ENCODE measurements around the gene CFAP46. TPM values are rescaled to one million over a fixed set of nuclear protein-coding genes. Genes with fewer than 3 reads are reported as not detected.

The CFAP46 gene
- total and polyA plus RNA-seq, 2 experiments from 2014 or later = 3.1 to 5.4 TPM

- Histone ChIP-seq H3K36me3 (ENCODE audit: insufficient read depth) (no peaks in the 10 kb centered on the region), H3K27me3 (ENCODE audit: insufficient read depth) (no peaks in the 10 kb centered on the region), H4K20me1 (replicated peaks; ENCODE audit: insufficient read depth) (no peaks in the 10 kb centered on the region), H3K9me2 (ENCODE audit: insufficient read depth) (no peaks in the 10 kb centered on the region), H3K4me2 (no peak overlapping the region), H3K79me2 (replicated peaks; ENCODE audit: insufficient read depth) (no peaks in the 10 kb centered on the region), H3K4me3 (no peak overlapping the region), H3K27ac (ENCODE audit: low read depth) (no peak overlapping the region), H2AFZ (no peak overlapping the region), H3K4me1 (ENCODE audit: insufficient read depth) (peaks cover 6% of the 10 kb centered on the region; the same call in 1 of the 2 replicates), H3F3A (replicated peaks; ENCODE audit: low read depth) (no peaks in the 10 kb centered on the region; the same call in 1 of the 2 replicates)
- ATAC-seq = no peak
- Mint-ChIP-seq H3K4me3 (no peak overlapping the region), H3K27me3 (ENCODE audit: insufficient read depth, low read depth, poor library complexity) (peaks cover 15% of the 10 kb centered on the region), H3K4me1 (peaks cover 10% of the 10 kb centered on the region), H3K27ac (no peak overlapping the region), H3K9me3 (no peaks in the 10 kb centered on the region), H3K36me3 (ENCODE audit: low read depth) (no peaks in the 10 kb centered on the region; the same call in 2 of the 3 replicates)
- DNase-seq (ENCODE audit: low spot score) = no peak
- TF ChIP-seq ZNF331 (CRISPR knock-in tag; IDR thresholded peaks at IDR 0.05; ENCODE audit: low read depth) = no peak
- no peak for TF ChIP-seq REST (IDR thresholded peaks at IDR 0.05; ENCODE audit: unreplicated experiment)
- TF ChIP-seq NANOG (IDR thresholded peaks at IDR 0.05; ENCODE audit: borderline replicate concordance) = no peak
- TF ChIP-seq POLR2AphosphoS5 (IDR thresholded peaks at IDR 0.05; ENCODE audit: low read depth) = no peak
- TF ChIP-seq EZH2phosphoT487 (IDR thresholded peaks at IDR 0.05; ENCODE audit: unreplicated experiment) = no peak
- TF ChIP-seq CREB1 (CRISPR knock-in tag; IDR thresholded peaks at IDR 0.05; ENCODE audit: low read depth) = no peak
- no peak for TF ChIP-seq ZNF114 (CRISPR knock-in tag; IDR thresholded peaks at IDR 0.05)
- TF ChIP-seq JUNB (IDR thresholded peaks at IDR 0.05; ENCODE audit: unreplicated experiment) = no peak
Measured at GRCh38 chr10:132946311-132946710, 3.9 kb upstream of the CFAP46 start.

- Histone ChIP-seq H3K36me3 (ENCODE audit: insufficient read depth) (no peaks in the 10 kb centered on the region), H2AFZ (no peak overlapping the region), H3K79me2 (replicated peaks; ENCODE audit: insufficient read depth) (no peaks in the 10 kb centered on the region), H3F3A (replicated peaks; ENCODE audit: low read depth) (no peaks in the 10 kb centered on the region; the same call in 1 of the 2 replicates), H4K20me1 (replicated peaks; ENCODE audit: insufficient read depth) (no peaks in the 10 kb centered on the region), H3K27me3 (ENCODE audit: insufficient read depth) (no peaks in the 10 kb centered on the region), H3K27ac (ENCODE audit: low read depth) (no peak overlapping the region), H3K4me3 (no peak overlapping the region), H3K4me1 (ENCODE audit: insufficient read depth) (peaks cover 6% of the 10 kb centered on the region; the same call in 1 of the 2 replicates), H3K9me2 (ENCODE audit: insufficient read depth) (no peaks in the 10 kb centered on the region), H3K4me2 (no peak overlapping the region)
- H3K4me3 Mint-ChIP-seq = no peak overlapping the region
- no peaks in the 10 kb centered on the region for H3K9me3 Mint-ChIP-seq
- H3K27me3 Mint-ChIP-seq (ENCODE audit: insufficient read depth, low read depth, poor library complexity) = peaks cover 17% of the 10 kb centered on the region
- TF ChIP-seq JUNB (IDR thresholded peaks at IDR 0.05; ENCODE audit: unreplicated experiment) = no peak
- no peak for TF ChIP-seq STAT1 (IDR thresholded peaks at IDR 0.05; ENCODE audit: unreplicated experiment)
- no peak for DNase-seq (ENCODE audit: low spot score)
- no peak overlapping the region; the same call in 1 of the 2 replicates for H3K27ac Mint-ChIP-seq
- H3K4me1 Mint-ChIP-seq = peaks cover 10% of the 10 kb centered on the region
- no peak for ATAC-seq
- H3K36me3 Mint-ChIP-seq (ENCODE audit: low read depth) = no peaks in the 10 kb centered on the region; the same call in 2 of the 3 replicates
Measured at GRCh38 chr10:132945894-132946255, 3.5 kb upstream of the CFAP46 start.
